Fibroblast of gingiva (primary cell): ENCODE measurements around the gene KRTAP1-3.
A peak's percentile ranks its signal among the peaks of the same experiment; 100 is the strongest.
"Not testable (repeated sequence)": the region's sequence is repeated elsewhere in the genome, so short reads cannot be mapped to it uniquely, and the experiment has no call there.

ENCODE experiments used
- DNase-seq: peaks from one replicate; pipeline ENCODE4 v3.0.0-alpha.2; 2011; ENCODE audit warnings: low read depth

KRTAP1-3 gene

DNA sequence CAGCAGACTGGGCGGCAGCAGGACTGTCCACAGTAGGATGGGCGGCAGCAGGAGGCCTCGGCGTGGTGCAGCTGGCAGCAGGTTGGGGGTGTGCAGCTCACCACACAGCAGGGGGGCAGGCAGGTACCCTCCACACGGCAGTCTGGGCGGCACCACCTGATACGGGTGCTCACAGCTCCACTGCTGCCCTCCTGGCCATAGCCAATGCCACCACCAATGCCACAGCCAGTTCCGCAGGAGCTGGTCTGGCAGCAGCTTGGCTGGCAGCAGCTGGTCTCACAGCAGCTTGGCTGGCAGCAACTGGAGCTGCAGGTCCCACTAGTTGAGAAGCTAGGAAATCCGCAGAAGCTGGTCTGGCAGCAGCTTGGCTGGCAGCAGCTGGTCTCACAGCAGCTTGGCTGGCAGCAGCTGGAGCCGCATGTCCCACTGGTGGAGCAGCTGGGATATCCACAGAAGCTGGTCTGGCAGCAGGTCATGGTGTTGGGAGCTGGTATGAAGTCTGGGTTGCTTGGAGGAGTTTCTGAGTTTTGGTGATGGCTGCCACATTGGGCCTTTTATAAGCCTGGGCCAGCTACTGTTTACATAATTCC, at the start of gene KRTAP1-3:
Gene KRTAP1-3 (minus strand): TSS at position 529 of the 590 bp plus-strand sequence. CDS start 53 bp downstream, at position 476.
- DNase-seq, result not testable (repeated sequence)

GRCh38 chr17:41084100-41084856, 49.6 kb upstream of the KRTAP1-3 start, which contains the start of gene KRTAP4-7:
Gene KRTAP4-7, plus strand, starts transcription at chr17:41084150. Its CDS starts 57 bp downstream, at chr17:41084207.
- not testable (repeated sequence) for DNase-seq

DNA sequence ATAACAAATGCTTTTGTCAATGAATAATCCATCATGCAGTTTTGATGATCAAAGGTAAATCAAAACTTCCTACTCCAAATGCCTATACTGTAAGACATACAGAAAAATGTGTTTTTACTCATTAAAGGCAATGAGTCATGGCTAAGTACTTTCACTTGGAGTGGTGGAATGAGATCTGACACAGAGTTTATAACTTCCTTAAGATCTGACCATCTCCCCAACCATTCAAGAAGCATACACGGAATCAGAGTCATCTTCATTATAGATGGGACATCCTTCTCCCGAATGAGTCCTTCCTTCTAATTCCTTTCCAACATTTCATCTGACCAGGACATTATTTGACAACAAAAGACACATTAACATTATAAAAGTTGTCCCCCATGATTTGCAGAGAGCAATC, 48.8 kb upstream of the KRTAP1-3 start:
- DNase-seq, result not testable (repeated sequence)

- DNase-seq, result no peak
Observed at GRCh38 chr17:41082626-41083025, 48.0 kb upstream of the KRTAP1-3 start.

- no peak for DNase-seq
Observed at GRCh38 chr17:41076788-41077187, 42.1 kb upstream of the KRTAP1-3 start.

DNA sequence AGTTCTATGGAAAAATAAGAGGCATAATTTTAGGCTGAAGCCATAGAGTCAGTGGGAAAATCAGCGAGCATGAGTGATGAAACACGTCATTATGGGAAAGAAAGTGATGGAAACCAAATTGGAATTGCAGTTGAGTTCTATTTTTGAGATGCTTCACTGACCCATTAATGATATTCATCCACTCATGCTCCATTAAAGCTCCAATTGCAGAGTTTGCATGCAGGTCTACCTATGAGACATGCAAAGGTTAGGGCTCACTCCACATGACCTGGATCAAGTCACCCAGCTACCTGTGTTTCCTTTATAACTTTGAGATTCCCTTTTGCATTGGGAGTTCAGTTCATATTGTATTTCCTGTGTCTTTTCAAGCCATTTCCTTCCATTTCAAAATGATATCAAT, 39.0 kb upstream of the KRTAP1-3 start:
- no peak for DNase-seq

- no peak for DNase-seq
Observed at GRCh38 chr17:41071606-41072360, 37.1 kb upstream of the KRTAP1-3 start.

- no peak for DNase-seq
Observed at GRCh38 chr17:41069031-41069430, 34.4 kb upstream of the KRTAP1-3 start.

GRCh38 chr17:41067281-41067680, 32.6 kb upstream of the KRTAP1-3 start:
- DNase-seq, result peak; percentile 45

- DNase-seq, result peak; percentile 33
Observed at GRCh38 chr17:41065829-41066624, 31.4 kb upstream of the KRTAP1-3 start, which contains the start of gene KRTAP2-4. Gene KRTAP2-4, minus strand, starts transcription at chr17:41065879. Its CDS starts 34 bp downstream, at chr17:41065845.

GRCh38 chr17:41065016-41065689, 30.5 kb upstream of the KRTAP1-3 start:
- DNase-seq, result not testable (repeated sequence)

DNA sequence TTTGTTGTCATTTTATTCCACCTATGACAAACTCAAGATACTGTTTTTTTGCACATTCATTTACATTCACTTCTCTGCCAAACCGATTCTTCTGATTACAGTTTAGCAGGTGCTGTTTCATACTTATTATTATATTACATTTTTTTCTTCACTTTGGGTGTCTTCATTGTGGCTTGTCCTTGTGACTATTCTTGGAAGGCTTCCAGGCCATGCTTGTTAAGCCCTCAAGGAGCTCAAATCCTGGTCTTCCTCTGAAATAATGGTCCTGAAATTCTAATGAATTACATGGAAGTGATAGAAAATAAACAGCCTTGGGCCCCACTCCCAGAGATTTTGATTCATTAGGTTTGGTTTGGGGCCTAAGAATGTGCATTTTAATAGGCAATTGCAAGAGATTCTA, 29.6 kb upstream of the KRTAP1-3 start:
- no peak for DNase-seq

- no peak for DNase-seq
Observed at GRCh38 chr17:41063449-41063848, 28.8 kb upstream of the KRTAP1-3 start.

GRCh38 chr17:41061964-41062363, 27.3 kb upstream of the KRTAP1-3 start:
- DNase-seq, result peak; percentile 92

- peak; percentile 90 for DNase-seq
Observed at GRCh38 chr17:41060052-41060604, 25.5 kb upstream of the KRTAP1-3 start, which contains the start of gene KRTAP2-3. Gene KRTAP2-3, minus strand, starts transcription at chr17:41060114. Its CDS starts 64 bp downstream, at chr17:41060050.

GRCh38 chr17:41059276-41060051, 24.8 kb upstream of the KRTAP1-3 start:
- DNase-seq, result peak; percentile 83

DNA sequence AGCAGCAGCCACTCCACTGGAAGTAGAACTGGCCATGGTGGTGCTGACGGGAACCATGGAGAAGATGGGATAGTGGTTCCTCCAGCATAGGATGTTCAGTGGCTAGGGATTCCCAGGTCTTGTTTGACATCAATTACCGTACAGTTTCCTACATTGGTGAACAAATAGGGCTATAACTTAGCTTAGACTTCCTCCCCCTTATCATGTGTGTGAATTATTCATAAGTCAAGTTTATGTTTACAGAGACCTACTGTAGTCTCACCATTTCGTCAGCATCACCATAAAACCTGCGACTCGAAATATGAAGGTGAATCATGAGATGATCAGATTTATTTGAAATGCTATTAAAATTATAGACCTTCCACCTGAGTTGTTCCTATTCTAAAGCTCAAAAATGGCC, 24.1 kb upstream of the KRTAP1-3 start:
- no peak for DNase-seq

GRCh38 chr17:41057547-41057946, 22.9 kb upstream of the KRTAP1-3 start:
- no peak for DNase-seq

GRCh38 chr17:41055130-41055529, 20.5 kb upstream of the KRTAP1-3 start, which contains the start of gene KRTAP2-2:
Gene KRTAP2-2, minus strand, starts transcription at chr17:41055230. Its CDS starts 19 bp downstream, at chr17:41055211.
- not testable (repeated sequence) for DNase-seq

DNA sequence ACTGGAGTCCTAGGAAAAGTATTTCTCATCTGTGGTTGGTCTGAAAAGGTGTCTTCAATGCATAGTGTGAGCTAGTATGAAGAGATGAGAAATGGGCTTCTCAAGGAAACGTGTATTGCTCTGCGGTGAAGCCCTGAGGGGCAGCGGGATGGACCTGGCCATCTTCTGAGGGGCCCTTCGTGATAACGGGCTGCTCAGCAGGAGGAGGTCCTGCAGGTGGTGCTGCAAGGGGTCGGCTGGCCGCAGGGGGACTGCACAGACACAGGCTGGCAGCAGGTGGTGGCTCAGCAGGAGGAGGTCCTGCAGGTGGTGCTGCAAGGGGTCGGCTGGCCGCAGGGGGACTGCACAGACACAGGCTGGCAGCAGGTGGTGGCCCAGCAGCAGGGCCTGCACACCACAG, 19.9 kb upstream of the KRTAP1-3 start:
- not testable (repeated sequence) for DNase-seq
